HG03520 (cell line): ENCODE data around the gene MRGPRG.

ENCODE experiments used
- ATAC-seq: cut with Tn5 transposase; IDR thresholded peaks from one replicate; pipeline ENCODE4 v1.9.1; 2021; ENCODE audit warnings: mild to moderate bottlenecking, moderate library complexity; ENCODE audit not compliant: unreplicated experiment

MRGPRG gene

DNA sequence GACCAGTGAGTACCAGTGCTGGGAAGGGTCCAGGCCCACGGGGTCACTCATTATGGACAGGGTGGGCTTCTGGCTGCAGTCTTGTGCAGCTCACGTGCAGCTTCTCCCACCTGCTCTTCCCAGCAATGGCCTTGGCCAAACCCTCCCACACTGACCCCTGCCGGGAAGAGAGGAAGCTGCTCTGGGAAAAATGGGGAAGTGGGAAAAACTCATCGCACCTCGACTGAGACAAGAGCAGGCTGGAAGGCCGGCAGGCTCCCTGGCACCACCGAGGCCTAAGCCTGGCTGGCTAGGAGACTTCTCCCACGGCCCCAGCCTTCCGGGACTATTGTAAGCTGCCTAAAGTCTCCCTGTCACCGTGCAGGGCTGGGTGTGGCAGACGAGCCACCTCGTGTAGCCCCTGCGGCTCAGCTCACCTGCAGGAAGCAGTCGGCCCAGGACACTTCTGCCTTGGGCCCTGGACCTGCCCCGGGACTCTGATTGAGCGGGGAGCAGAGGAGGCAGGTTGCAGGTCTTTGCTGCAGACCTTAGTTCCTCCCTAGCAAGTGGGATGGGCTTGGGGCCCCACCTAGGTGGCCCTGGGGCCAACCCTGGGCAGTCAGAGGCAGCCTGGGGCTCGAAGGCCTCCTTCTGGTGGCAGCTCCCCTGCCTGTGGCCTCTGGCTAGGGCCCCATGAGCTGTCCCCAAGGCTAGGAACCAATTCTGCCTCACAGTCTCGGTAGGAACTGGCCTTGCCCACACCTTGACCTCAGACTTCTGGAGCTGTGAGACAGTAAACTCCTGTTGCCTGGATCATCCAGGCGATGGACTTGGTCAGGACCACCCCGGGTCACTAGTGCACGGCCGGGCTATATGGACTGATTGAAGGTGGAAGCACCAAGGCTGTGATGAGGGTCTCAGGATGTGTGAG is 23.1 kb downstream of the MRGPRG start:
- ATAC-seq, result no peak

DNA sequence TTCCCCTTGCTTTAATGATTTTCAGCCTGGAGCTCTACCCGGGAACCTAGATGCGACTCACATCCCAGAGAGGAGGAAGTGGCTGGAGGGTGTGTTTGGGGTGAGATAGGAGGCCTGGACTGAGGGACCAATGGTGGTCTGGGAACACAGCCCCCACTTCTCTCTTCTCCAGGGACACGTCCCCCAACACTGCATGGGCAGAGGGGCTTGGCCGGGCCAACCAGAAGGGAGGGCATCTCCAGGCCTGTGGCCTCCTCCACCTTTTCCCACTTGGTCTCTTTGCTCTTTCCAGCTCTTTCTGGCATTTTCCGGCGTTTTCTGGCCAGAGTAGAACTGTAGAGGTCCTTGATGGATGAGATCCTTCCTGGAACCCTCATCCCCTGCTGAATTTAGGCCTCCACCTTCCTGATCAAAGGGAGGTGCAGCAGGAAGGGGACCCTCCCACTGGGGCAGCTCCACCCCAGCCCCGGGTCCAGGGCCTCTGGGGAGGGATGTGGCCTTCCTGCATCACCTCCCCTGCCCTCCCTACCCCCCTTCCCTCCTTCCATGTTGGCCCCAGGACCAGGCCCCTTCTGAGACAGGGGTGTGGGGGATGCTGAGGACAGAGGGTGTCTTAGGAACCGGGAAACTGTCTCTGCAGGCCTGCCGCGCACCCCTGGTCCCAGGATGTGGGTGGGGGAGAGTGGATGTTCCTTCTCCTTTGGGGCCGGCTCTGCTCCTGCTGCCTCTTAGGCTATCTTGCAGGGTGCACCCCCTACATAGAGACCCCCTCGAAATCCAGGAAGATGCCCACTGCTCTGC is 24.4 kb downstream of the MRGPRG start:
- no peak for ATAC-seq

DNA sequence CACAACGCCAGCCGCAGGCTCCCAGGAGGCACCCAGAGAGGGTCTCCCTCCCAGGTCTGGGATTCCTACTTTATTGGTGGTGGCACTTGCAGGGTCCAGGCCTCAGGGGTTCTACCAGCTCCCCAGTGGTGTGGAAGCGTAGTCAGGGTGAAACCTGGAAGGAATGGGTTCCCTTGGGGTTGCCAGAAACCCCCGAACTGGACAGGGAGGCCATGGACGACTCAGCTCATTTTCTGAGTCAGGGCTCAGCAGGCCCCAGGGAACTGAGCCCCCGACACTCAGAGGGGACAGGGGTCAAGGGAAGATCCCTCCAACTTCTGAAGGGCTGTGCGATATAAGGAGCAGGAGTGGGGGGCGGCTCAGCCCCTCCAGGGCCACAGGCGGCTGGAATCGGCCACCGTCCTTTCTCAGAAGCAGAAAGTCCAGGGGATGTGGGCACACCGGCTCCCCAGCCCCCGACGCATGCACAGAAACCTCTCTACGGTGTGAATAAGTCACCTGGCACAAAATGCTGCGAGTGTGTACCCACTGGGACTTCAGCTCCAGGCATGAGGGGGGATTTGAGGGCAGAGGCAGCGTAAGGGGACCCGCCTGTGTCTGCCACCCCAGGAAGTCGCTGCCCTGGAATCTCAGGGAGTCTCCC is 25.1 kb downstream of the MRGPRG start:
- ATAC-seq, result no peak

DNA sequence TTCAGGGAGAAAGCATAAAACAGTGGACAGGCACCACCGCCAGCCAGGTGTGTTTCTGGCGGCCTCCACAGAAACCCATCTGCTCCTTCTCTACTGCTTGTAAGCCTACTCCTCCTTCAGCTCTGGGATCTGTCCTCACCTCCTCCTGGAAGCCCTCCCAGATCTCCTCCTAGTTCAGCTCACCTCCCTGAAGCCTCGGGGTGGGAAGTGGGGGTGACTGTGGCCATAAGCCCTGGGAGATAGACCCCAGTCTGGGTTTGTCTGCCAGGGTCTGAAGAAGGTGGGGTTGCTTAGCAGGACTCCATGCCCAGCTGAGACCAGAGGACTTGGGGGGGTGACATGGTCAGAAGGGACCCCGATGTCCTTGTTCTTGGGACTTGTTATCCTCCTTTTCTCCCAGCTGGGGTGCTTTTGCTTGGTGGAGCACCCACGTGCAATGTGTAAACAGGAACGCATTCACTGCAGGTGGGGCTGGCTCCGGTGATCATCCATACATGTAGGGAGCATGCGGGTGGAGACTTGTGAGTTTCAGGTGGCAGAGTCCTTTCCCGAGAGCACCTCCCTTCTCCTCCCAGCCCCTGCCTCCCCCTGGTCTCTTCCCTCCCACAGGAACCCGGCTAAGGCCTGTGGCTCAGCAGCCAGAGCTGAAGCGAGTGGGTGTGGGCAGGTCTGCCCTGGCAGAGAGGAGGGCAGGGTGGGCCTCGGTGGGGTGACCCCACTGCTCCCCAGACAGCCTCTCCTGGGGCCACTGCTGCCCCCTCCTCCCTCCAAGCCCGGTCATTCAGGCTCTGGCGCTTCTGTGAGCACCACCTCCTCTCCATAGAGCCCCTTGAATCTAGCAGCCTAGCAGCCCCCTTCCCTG is 25.9 kb downstream of the MRGPRG start:
- no peak for ATAC-seq

DNA sequence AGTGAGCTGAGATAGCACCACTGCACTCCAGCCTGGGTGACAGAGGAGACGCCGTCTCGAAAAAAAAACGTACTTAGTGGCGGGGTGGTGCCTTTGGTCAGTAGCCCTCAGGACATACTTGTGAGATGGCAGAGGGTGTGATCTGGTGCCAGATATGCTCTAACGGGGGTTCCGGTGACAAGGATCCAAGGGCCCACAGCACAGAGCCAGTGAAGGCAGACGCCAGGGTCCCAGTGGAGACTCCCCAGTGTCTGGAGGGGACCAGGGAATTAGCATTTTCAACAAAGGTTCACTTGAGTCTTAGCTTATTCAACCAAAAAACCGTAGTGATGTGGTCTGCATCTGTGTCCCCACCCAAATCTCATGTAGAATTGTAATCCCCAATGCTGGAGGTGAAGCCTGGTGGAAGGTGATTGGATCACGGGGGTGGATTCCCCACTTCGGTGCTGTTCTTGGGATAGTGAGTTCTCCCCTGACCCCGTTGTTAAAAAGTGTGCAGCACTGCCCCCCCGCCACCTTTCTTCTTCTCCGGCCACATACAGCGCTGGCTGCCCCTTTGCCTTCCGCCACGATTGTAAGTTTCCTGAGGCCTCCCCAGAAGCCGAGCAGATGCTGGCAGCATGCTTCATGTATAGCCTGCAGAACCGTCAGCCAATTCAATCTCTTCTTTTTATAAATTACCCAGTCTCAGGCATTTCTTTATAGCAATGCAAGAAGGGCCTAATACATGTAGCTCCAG is 26.9 kb downstream of the MRGPRG start:
- no peak for ATAC-seq

DNA sequence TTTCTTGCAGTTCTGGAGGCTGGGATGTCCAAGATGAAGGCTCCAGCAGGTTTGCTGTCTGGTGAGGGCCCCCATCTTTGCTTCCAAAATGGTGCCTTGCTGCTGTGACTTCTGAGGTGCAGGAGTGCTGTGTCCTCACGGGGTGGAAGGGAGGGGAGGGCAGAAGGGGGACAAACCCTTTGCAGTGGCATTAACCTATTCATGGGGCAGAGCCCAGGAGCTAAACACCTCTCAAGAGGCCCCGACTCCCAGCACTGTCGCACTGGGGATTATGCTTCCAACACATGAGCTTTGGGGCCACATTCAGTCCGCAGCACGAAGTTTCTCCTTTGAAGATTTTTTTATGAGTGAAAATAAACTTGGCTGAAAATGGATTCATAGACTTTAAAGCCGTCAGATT is 28.0 kb downstream of the MRGPRG start:
- ATAC-seq, result no peak

DNA sequence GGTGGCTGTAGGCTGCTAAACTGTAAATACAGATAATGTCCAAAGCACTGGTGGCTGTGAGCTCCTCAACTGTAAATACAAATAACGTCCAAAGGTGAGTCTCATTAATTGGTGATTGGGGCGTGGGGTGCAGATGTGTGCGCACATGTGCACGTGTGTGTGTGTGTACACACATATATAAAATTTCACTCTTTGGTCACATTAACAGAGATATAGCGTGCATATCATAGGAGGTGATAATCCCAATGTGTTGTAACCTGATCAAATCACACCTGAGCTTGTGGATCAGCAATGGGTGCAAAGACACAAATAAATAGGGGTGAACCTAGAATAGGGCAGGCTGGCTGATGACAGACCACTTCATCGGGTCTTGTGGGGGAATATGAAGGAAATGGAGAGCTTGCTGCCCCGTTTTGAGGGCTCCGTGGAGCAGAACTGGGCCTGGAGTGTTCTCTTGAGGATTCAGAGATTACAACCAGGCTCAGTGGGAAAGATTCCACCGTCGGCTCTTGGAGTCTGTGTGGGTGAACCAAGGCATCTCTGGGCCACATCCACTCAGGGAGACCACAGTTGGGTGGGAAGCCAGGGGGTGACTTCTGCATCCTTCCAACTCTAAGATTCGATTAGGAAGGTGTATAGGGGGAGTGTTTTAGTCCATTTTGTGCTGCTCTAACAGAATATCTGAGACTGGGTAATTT is 28.6 kb downstream of the MRGPRG start:
- no peak for ATAC-seq

DNA sequence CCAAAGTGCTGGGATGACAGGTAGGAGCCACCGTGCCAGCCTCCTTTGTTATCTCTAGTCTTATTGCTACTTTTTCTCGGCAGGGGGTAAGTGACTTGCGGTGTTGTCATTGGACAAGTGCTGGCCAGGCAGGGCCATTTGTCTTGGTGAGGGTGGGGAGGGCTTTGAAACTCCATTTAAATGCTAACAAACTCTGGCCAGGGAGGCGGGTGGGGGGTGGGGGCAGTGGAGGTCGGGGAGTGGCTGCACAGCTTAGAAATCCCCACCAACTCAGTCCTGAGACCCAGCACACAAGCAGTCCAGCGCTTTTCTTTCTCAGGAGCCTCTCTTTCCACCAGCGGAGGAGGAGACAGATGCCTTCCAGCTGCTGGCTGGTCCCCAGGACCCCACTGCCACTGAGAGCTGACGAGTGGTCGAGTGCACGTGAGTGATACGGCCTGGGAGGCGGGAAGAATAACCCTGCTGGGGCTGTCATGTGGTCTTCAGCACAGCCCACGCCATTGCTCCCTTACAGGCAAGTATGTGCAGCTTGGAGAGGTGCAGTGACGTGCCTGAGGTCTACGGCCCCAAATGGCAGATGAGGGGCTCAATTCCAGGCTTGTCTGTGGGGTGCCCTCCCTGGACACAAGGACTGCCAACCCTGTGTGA is 29.3 kb downstream of the MRGPRG start:
- ATAC-seq, result no peak

DNA sequence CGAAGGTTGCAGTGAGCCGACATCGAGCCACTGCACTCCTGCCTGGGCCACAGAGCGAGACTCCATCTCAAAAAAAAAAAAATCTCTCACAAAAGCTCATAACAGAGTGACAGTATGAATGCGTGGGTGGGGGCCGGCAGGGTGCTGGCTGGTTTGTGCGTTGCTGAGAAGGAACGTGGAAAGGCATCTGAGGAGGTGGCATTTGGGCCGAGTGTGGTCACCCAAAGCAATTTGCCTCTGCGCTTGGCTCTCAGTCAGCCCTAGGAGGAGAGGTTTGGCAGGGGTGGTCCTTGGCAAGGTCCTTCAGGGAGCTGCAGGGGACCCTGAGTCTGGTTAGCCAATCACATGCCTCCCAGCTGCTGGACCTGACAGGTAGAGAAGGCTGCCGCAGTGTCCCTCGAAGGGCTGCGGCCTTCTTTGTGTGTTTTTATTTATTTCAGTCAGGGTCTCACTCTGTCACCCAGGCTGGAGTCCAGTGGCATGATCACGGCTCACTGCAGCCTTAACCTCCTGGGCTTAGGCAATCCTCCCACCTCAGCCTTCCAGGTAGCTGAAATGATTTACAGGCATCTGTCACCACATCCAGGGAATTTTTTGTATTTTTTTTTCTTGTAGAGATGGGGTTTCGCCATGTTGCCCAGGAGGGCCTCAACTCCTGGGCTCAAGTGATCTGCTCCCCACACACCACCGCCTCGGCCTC is 30.0 kb downstream of the MRGPRG start:
- no peak for ATAC-seq

DNA sequence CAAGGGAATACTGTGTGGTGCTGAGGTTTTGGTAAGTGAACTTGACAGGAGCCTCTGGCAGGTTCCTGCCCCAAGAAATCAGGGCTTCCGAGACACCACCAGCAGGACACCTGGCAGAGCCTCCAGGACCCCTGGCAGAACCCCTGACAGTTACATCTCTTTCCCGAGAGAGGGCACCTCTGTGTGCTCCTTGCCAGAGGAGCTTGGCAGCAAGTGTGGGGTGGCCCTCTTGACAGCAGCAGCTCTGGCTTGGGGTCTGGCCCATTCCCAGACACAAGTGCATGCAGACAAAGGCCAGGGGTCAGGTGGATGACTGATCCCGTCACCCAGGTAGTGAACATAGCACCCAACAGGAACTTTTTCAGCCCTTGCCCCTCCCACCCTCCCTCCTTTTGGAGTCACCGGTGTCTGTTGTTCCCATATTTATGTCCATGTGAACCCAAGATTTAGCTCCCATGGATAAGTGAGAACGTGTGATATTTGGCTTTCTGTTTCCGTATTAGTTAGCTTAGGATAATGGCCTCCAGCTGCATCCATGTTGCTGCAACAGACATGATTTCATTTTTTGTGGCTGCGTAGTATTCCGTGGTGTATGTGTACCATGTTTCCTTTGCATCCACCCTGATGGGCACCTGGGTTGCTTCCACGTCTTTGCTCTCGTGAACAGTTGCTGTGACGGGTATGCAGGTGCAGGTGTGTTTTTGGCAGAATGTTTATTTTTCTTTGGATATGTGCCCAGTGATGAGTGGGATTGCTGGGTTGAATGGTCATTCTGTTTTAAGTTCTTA is 32.3 kb downstream of the MRGPRG start:
- ATAC-seq, result no peak

DNA sequence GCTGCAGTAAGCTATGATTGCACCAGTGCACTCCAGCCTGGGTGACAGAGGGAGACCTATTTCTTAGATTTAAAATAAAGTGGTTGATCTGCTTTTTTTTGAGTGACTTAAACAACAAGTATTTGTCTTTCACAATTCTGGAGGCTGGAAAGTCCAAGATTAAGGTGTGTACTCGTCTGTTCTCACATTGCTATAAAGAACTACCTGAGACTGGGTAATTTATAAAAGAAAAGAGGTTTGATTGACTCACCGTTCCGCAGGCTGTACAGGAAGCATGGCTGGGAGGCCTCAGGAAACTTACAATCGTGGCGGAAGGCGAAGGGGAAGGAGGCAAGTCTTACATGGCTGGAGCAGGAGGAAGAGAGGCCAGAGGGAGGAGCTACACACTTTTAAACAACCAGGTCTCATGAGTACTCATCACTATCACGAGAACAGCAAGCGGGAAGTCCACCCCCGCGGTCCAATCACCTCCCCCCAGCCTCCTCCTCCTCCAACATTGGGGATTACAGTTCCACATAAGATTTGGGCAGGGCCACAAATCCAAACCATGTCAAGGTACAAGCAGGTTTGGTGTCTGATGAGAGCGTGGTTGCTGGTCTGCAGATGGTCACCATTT is 33.8 kb downstream of the MRGPRG start:
- no peak for ATAC-seq

DNA sequence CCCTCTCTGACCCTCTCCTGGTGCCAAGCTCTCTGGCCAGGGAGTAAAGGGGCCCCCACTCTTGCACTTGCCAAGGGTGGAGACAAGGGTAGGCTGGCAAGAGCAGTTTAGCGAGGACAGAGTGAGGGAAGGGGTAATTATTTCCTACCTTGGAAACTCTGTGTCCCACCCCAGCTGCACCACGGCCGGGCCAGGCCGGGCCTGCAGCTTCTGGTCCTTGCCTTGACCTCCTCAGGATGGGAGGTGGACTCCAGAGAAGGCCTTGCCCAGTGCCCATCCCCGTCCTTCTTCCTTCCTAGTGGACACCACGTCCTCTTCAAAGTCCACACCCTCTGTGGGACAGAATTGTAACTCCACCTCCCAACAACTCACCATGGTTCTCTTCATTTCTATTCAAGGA is 35.1 kb downstream of the MRGPRG start:
- ATAC-seq, result no peak

DNA sequence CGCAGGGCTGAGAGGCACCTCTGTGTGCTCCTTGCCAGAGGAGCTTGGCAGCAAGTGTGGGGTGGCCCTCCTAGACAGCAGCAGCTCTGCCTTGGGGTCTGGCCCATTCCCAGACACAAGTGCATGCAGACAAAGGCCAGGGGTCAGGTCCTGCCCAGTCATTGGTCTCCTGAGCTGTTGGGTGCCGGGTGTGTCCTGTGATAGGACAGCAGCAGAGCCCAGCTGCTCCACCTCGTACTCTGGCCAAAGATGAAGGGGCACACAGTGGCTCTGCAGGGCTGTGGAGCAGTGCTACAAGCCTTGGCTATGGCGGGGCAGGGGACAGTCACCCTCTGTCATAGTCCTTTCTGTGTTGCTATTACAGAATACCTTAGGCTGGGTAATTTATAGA is 36.2 kb downstream of the MRGPRG start:
- no peak for ATAC-seq

DNA sequence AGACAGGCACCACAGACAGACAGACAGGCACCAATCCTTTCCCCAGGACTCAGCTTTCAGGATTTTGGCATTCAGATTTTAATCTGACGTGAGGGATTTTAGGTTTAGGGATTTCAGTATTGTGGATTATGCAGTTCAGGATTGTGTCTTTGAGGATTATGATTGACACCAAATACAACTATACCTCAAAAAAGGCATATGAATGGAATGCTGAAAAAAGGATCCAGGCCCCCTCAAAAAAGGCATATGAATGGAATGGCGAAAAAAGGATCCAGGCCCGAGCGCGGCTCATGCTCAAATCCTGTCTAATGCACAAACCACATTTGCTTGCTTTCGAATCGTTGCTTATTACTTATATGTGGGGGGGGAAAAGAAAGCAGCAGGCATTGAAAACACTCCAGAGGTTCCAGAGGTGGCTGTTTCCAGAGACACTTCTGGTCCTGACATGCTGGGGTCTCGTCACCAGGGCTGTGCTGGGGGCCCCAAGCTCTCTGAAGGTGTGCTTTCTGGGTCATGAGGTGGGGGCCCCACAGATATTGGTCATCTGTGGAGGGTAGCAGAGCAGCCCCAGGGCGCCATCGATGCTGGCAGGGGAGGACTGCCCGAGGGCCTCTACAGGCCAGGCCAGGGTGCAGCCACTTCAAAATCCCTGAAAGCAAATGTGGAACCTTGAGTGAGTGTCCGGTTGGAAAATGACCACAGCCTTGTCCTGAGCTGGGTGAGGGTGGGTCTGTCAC is 36.7 kb downstream of the MRGPRG start:
- no peak for ATAC-seq

DNA sequence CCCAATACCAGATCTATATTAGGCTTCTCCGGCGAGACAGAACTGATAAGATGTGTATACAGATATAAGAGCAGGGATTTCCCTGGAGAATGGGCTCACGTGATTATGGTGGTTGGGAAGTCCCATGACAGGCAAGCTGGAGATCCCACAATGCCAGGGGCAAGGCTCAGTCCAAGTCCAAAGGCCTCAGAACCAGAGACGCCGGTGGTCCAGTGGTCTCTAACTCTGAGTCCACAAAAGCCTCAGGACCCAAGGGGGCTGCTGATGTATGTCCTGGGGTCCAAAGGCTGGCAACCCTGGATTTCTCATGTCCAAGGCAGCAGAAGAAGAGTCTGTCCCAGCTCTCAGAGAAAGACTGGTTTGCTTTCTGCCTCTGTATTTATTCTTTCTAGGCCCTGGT is 37.7 kb downstream of the MRGPRG start:
- no peak for ATAC-seq

DNA sequence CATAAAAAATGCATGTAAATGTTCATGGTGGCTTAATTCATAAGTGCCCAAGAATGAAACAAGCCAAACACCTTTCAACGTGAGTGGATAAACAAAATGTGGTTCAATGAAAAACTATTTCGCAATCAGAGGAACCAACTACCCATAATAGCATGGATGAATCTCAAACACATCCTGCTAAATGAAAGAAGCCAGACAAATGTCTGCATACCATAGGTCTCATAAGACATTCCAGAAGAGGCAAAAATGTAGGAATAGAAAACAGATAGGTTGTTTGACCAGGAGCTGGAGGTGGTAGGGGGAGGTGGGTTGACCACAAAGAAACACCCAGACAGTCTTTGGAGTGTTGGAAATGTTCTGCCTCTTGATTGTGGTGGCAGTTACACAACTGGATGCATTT is 40.3 kb downstream of the MRGPRG start:
- ATAC-seq, result no peak
